ENCODE measurements around the gene TNNT1.

DNA sequence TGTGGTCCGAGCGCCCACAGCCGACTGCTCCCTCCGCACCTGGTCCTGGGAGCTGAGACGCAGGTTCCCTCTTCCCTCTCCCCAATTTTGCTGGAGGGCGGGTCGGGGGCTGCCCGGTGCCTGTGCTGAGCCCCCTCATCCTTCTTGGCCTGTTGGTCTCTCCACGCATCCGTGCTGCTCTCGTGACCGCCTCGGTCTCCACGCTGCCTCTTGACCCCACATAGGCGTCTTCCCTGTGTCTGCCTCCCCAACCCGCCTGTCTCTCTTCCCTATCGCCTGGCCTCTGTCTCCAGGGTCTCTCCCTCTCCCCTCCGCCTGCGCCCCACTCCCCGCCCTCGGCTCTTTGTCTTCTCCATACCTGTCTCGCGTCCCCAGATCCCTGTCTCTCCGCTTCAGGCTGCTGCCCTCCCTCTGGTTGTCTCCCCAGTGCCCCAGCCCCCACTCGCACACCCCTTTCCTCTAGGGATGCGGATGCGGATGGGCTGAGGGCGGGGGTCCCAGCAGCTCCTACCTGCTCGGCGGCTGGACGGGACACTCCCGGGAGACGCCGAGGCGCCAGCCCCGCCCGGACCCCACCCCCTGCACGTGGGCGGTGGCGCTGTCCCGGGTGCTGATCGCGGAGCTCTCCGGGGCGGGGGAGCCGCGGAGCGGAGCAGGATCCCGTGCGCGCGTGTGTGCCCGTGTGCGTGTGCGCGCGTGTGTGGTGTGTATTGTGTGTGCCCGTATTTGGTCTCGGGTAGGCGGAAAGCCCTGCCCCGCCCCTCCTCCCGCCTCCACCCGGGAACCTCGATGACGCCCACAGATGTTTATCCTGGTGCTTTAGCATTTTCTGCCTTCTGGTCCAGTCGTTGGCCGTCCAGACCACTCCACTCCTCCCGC, 30.8 kb upstream of the TNNT1 start, which contains the start of gene SYT5:
- no peak for TF ChIP-seq CTCF (IDR thresholded peaks at IDR 0.05)
- no peak for TF ChIP-seq POLR2AphosphoS5 (IDR thresholded peaks at IDR 0.05)

Measured in suprapubic skin (tissue), 3 donors.